CD4-positive, alpha-beta T cell treated with Interferon gamma for 1 hour (primary cell): Measurements from ENCODE around the gene MIA3.
"Not testable (repeated sequence)": the region's sequence is repeated elsewhere in the genome, so short reads cannot be mapped to it uniquely, and the experiment has no call there.

Experiments
- DNase-seq: peaks from one replicate; pipeline ENCODE4 v3.0.0-alpha.2; 2020

Gene MIA3

GRCh38 chr1:222618001-222618879 lies at the start of gene MIA3:
Gene MIA3, plus strand, starts transcription at chr1:222618097. Its CDS starts 14 bp downstream, at chr1:222618111.
- peak; percentile 38 for DNase-seq

GRCh38 chr1:222570837-222571236 lies 47.1 kb upstream of the MIA3 start:
- no peak for DNase-seq

- DNase-seq, result no peak
Observed at GRCh38 chr1:222579316-222579715, 38.6 kb upstream of the MIA3 start.

- DNase-seq, result no peak
Observed at GRCh38 chr1:222582099-222582774, 35.7 kb upstream of the MIA3 start.

- peak; percentile 5 for DNase-seq
Observed at GRCh38 chr1:222583079-222583478, 34.8 kb upstream of the MIA3 start.

GRCh38 chr1:222586842-222587241 lies 31.1 kb upstream of the MIA3 start:
- DNase-seq, result no peak

- no peak for DNase-seq
Observed at GRCh38 chr1:222588135-222588534, 29.8 kb upstream of the MIA3 start.

GRCh38 chr1:222589462-222590302 lies 28.2 kb upstream of the MIA3 start, which contains the start of gene TAF1A:
Gene TAF1A, minus strand, starts transcription at chr1:222589933.
- peak; percentile 83 for DNase-seq

- DNase-seq, result no peak
Observed at GRCh38 chr1:222592171-222592570, 25.7 kb upstream of the MIA3 start.

GRCh38 chr1:222594789-222595188 lies 23.1 kb upstream of the MIA3 start:
- no peak for DNase-seq

- no peak for DNase-seq
Observed at GRCh38 chr1:222596696-222597095, 21.2 kb upstream of the MIA3 start.

- no peak for DNase-seq
Observed at GRCh38 chr1:222600281-222600680, 17.6 kb upstream of the MIA3 start.

GRCh38 chr1:222601257-222601656 lies 16.6 kb upstream of the MIA3 start:
- DNase-seq, result no peak

- DNase-seq, result no peak
Observed at GRCh38 chr1:222606757-222607156, 11.1 kb upstream of the MIA3 start.

GRCh38 chr1:222609111-222609510 lies 8.8 kb upstream of the MIA3 start:
- not testable (repeated sequence) for DNase-seq

GRCh38 chr1:222610728-222611127 lies 7.2 kb upstream of the MIA3 start:
- no peak for DNase-seq

- DNase-seq, result no peak
Observed at GRCh38 chr1:222613627-222614026, 4.3 kb upstream of the MIA3 start.

- DNase-seq, result no peak
Observed at GRCh38 chr1:222616525-222616924, 1.4 kb upstream of the MIA3 start.

- DNase-seq, result peak; percentile 97
Observed at GRCh38 chr1:222617367-222617951, 438 bp upstream of the MIA3 start.

- DNase-seq, result no peak
Observed at GRCh38 chr1:222618880-222619596, 1.1 kb downstream of the MIA3 start.

- no peak for DNase-seq
Observed at GRCh38 chr1:222620566-222620965, 2.7 kb downstream of the MIA3 start.

GRCh38 chr1:222622765-222623164 lies 4.9 kb downstream of the MIA3 start:
- DNase-seq, result no peak
